GM23338 (cell line): Measurements from ENCODE around the gene SLC13A4. TPM values are rescaled to one million over a fixed set of nuclear protein-coding genes. Genes with fewer than 3 reads are reported as not detected.

ENCODE experiments used
- ATAC-seq: fragments of 200-7000 bp; cut with Tn5 transposase; 3 replicates; pipeline ENCODE4 v1.9.1; 2020
- DNase-seq: peaks from one replicate; pipeline ENCODE4 v3.0.0-alpha.2; 2015; ENCODE audit warnings: low spot score
- H2AFZ ChIP-seq: fragments of 200-600 bp; sonication (generic); 2 replicates; pipeline ENCODE4 v1.8.0; 2016; ENCODE audit warnings: antibody characterized with exemption, mild to moderate bottlenecking, moderate library complexity
- H3F3A ChIP-seq: fragments of 200-600 bp; sonication (generic); replicated peaks from 2 replicates; pipeline ENCODE4 v1.8.0; 2017; ENCODE audit warnings: antibody characterized with exemption, mixed run types, low read depth
- H3K27ac ChIP-seq: fragments of 200-600 bp; sonication (generic); 2 replicates; pipeline ENCODE4 v1.6.1; 2016; ENCODE audit warnings: low read depth
- H3K27me3 ChIP-seq: fragments of 200-600 bp; sonication (generic); 2 replicates; pipeline ENCODE4 v1.8.0; 2016; ENCODE audit warnings: mild to moderate bottlenecking, mixed run types, moderate library complexity; ENCODE audit not compliant: insufficient read depth
- H3K36me3 ChIP-seq: fragments of 200-600 bp; sonication (generic); 2 replicates; pipeline ENCODE4 v1.8.0; 2016; ENCODE audit warnings: mild to moderate bottlenecking; ENCODE audit not compliant: insufficient read depth
- H3K4me1 ChIP-seq: fragments of 200-600 bp; sonication (generic); 2 replicates; pipeline ENCODE4 v1.8.0; 2016; ENCODE audit warnings: mild to moderate bottlenecking, moderate library complexity; ENCODE audit not compliant: insufficient read depth
- H3K4me2 ChIP-seq: fragments of 200-600 bp; sonication (generic); 2 replicates; pipeline ENCODE4 v1.7.1; 2017; ENCODE audit warnings: mixed run types
- H3K4me3 ChIP-seq: fragments of 200-600 bp; sonication (generic); 2 replicates; pipeline ENCODE4 v1.6.1; 2016; ENCODE audit warnings: mixed run types
- H3K79me2 ChIP-seq: fragments of 200-600 bp; sonication (generic); replicated peaks from 2 replicates; pipeline ENCODE4 v1.8.0; 2017; ENCODE audit warnings: mild to moderate bottlenecking; ENCODE audit not compliant: insufficient read depth
- H3K9me2 ChIP-seq: fragments of 200-600 bp; sonication (generic); 2 replicates; pipeline ENCODE4 v1.8.0; 2017; ENCODE audit not compliant: insufficient read depth
- H4K20me1 ChIP-seq: fragments of 200-600 bp; sonication (generic); replicated peaks from 2 replicates; pipeline ENCODE4 v1.8.0; 2017; ENCODE audit warnings: mild to moderate bottlenecking; ENCODE audit not compliant: insufficient read depth
- H3K27ac Mint-ChIP-seq: 2 replicates; pipeline ENCODE4 v1.8.0; 2020; ENCODE audit warnings: inconsistent platforms, mild to moderate bottlenecking, moderate library complexity, mixed read lengths
- H3K27me3 Mint-ChIP-seq: 3 replicates; pipeline ENCODE4 v1.8.0; 2022; ENCODE audit warnings: low read depth, mild to moderate bottlenecking, moderate library complexity, mixed read lengths, inconsistent platforms; ENCODE audit not compliant: insufficient read depth, poor library complexity
- H3K36me3 Mint-ChIP-seq: 3 replicates; pipeline ENCODE4 v1.8.0; 2021; ENCODE audit warnings: low read depth, mild to moderate bottlenecking, inconsistent platforms, moderate library complexity, mixed read lengths
- H3K4me1 Mint-ChIP-seq: 3 replicates; pipeline ENCODE4 v1.8.0; 2020; ENCODE audit warnings: mild to moderate bottlenecking, inconsistent platforms, mixed read lengths
- H3K4me3 Mint-ChIP-seq: 3 replicates; pipeline ENCODE4 v1.8.0; 2021; ENCODE audit warnings: moderate library complexity, mild to moderate bottlenecking, inconsistent platforms, mixed read lengths
- H3K9me3 Mint-ChIP-seq: 3 replicates; pipeline ENCODE4 v1.8.0; 2020; ENCODE audit warnings: moderate library complexity, mild to moderate bottlenecking, inconsistent platforms, mixed read lengths
- CREB1 ChIP-seq: fragments of 250-450 bp; sonication (Bioruptor Pico); IDR thresholded peaks from 2 replicates; pipeline ENCODE4 v1.5.0; 2020; ENCODE audit warnings: low read depth, mild to moderate bottlenecking, moderate library complexity
- EZH2 ChIP-seq: fragments of 200-600 bp; sonication (generic); IDR thresholded peaks from one replicate; pipeline ENCODE4 v1.8.0; 2017; ENCODE audit warnings: antibody characterized with exemption, mild to moderate bottlenecking, low read depth; ENCODE audit not compliant: unreplicated experiment
- EZH2phosphoT487 ChIP-seq: fragments of 200-600 bp; sonication (generic); IDR thresholded peaks from one replicate; pipeline ENCODE4 v1.8.1; 2018; ENCODE audit warnings: antibody characterized with exemption; ENCODE audit not compliant: unreplicated experiment
- JUNB ChIP-seq: IDR thresholded peaks from one replicate; pipeline ENCODE4 v1.6.1; 2016; ENCODE audit warnings: antibody characterized with exemption; ENCODE audit not compliant: unreplicated experiment
- NANOG ChIP-seq: IDR thresholded peaks from 2 replicates; pipeline ENCODE4 v1.6.1; 2016; ENCODE audit warnings: antibody characterized with exemption, borderline replicate concordance
- POLR2AphosphoS5 ChIP-seq: IDR thresholded peaks from 2 replicates; pipeline ENCODE4 v1.6.1; 2016; ENCODE audit warnings: antibody characterized with exemption, low read depth
- STAT1 ChIP-seq: IDR thresholded peaks from one replicate; pipeline ENCODE4 v1.6.1; 2016; ENCODE audit warnings: antibody characterized with exemption; ENCODE audit not compliant: unreplicated experiment
- ZNF114 ChIP-seq: fragments of 250-450 bp; sonication (Bioruptor Pico); IDR thresholded peaks from 2 replicates; pipeline ENCODE4 v1.5.0; 2020; ENCODE audit warnings: mild to moderate bottlenecking, moderate library complexity
- ZNF331 ChIP-seq: fragments of 250-450 bp; sonication (Bioruptor Pico); IDR thresholded peaks from 2 replicates; pipeline ENCODE4 v1.5.0; 2020; ENCODE audit warnings: low read depth, mild to moderate bottlenecking, moderate library complexity
- ZNF462 ChIP-seq: fragments of 250-450 bp; sonication (Bioruptor Pico); IDR thresholded peaks from 2 replicates; pipeline ENCODE4 v1.5.0; 2020; ENCODE audit warnings: mild to moderate bottlenecking, moderate library complexity
- polyA plus RNA-seq: library from polyadenylated mRNA; unstranded; fragments of >200 nt; fragmentation: Nextera tagmentation; extraction: Ambion mirVana; gene quantifications from 2 replicates; pipeline ENCODE4 v1.2.1, GENCODE V29; 2016
- total RNA-seq: library from RNA; depleted of rRNA; stranded (reverse); fragments of >200 nt; shearing (Covaris generic); gene quantifications from 2 replicates; pipeline ENCODE4 v1.2.3, GENCODE V29; 2014
- TF ChIP-seq, protein P1 (sequence below): IDR thresholded peaks from one replicate; pipeline ENCODE4 v1.6.1; 2018; ENCODE audit warnings: antibody characterized with exemption; ENCODE audit not compliant: unreplicated experiment
- TF ChIP-seq, protein P2 (sequence below): IDR thresholded peaks from 2 replicates; pipeline ENCODE4 v1.6.1; 2016; ENCODE audit warnings: antibody characterized with exemption
- TF ChIP-seq, protein P3 (sequence below), 2 experiments: fragments of 200-600 bp in 1 of 2; sonication (generic) in 1 of 2; conservative IDR thresholded peaks; 2 replicates each; pipeline versions ENCODE4 v1.5.1 to v1.6.1; 2016 to 2017; ENCODE audit warnings: antibody characterized with exemption in 2 of 2, low read depth in 2 of 2, mild to moderate bottlenecking in 2 of 2, moderate library complexity in 1 of 2

Gene SLC13A4
- total and polyA plus RNA-seq, 2 experiments from 2014 or later: 1.7 to 2.3 TPM

GRCh38 chr7:135682191-135682590 is 45.8 kb downstream of the SLC13A4 start:
- H3K27ac ChIP-seq: no peak overlapping the region
- peaks cover 6% of the 10 kb centered on the region for H3K27me3 Mint-ChIP-seq
- TF ChIP-seq CREB1 (CRISPR knock-in tag) (no peak), ZNF462 (CRISPR knock-in tag) (no peak), POLR2AphosphoS5 (no peak), EZH2 (no peak), ZNF331 (CRISPR knock-in tag) (no peak), EZH2phosphoT487 (no peak), JUNB (no peak), STAT1 (no peak), ZNF114 (CRISPR knock-in tag) (no peak), NANOG (no peak)
- TF ChIP-seq, protein P1, sequence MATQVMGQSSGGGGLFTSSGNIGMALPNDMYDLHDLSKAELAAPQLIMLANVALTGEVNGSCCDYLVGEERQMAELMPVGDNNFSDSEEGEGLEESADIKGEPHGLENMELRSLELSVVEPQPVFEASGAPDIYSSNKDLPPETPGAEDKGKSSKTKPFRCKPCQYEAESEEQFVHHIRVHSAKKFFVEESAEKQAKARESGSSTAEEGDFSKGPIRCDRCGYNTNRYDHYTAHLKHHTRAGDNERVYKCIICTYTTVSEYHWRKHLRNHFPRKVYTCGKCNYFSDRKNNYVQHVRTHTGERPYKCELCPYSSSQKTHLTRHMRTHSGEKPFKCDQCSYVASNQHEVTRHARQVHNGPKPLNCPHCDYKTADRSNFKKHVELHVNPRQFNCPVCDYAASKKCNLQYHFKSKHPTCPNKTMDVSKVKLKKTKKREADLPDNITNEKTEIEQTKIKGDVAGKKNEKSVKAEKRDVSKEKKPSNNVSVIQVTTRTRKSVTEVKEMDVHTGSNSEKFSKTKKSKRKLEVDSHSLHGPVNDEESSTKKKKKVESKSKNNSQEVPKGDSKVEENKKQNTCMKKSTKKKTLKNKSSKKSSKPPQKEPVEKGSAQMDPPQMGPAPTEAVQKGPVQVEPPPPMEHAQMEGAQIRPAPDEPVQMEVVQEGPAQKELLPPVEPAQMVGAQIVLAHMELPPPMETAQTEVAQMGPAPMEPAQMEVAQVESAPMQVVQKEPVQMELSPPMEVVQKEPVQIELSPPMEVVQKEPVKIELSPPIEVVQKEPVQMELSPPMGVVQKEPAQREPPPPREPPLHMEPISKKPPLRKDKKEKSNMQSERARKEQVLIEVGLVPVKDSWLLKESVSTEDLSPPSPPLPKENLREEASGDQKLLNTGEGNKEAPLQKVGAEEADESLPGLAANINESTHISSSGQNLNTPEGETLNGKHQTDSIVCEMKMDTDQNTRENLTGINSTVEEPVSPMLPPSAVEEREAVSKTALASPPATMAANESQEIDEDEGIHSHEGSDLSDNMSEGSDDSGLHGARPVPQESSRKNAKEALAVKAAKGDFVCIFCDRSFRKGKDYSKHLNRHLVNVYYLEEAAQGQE: no peak
- TF ChIP-seq, protein P2, sequence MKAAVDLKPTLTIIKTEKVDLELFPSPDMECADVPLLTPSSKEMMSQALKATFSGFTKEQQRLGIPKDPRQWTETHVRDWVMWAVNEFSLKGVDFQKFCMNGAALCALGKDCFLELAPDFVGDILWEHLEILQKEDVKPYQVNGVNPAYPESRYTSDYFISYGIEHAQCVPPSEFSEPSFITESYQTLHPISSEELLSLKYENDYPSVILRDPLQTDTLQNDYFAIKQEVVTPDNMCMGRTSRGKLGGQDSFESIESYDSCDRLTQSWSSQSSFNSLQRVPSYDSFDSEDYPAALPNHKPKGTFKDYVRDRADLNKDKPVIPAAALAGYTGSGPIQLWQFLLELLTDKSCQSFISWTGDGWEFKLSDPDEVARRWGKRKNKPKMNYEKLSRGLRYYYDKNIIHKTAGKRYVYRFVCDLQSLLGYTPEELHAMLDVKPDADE: no peak
- TF ChIP-seq, protein P3, sequence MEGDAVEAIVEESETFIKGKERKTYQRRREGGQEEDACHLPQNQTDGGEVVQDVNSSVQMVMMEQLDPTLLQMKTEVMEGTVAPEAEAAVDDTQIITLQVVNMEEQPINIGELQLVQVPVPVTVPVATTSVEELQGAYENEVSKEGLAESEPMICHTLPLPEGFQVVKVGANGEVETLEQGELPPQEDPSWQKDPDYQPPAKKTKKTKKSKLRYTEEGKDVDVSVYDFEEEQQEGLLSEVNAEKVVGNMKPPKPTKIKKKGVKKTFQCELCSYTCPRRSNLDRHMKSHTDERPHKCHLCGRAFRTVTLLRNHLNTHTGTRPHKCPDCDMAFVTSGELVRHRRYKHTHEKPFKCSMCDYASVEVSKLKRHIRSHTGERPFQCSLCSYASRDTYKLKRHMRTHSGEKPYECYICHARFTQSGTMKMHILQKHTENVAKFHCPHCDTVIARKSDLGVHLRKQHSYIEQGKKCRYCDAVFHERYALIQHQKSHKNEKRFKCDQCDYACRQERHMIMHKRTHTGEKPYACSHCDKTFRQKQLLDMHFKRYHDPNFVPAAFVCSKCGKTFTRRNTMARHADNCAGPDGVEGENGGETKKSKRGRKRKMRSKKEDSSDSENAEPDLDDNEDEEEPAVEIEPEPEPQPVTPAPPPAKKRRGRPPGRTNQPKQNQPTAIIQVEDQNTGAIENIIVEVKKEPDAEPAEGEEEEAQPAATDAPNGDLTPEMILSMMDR (conservative IDR thresholded peaks at IDR 0.05; ENCODE audit: low read depth in 2 of 2): no peak
- no peak for DNase-seq
- H3K27ac Mint-ChIP-seq: no peak overlapping the region
- H3K4me1 Mint-ChIP-seq: peaks cover 8% of the 10 kb centered on the region; the same call in 2 of the 3 replicates
- H3F3A ChIP-seq: no peaks in the 10 kb centered on the region
- H3K4me3 ChIP-seq: no peak overlapping the region
- no peaks in the 10 kb centered on the region for H3K36me3 ChIP-seq
- H3K9me3 Mint-ChIP-seq: no peaks in the 10 kb centered on the region
- no peaks in the 10 kb centered on the region for H3K9me2 ChIP-seq
- no peaks in the 10 kb centered on the region for H3K27me3 ChIP-seq
- peaks cover 5% of the 10 kb centered on the region; the same call in 1 of the 2 replicates for H3K79me2 ChIP-seq
- no peaks in the 10 kb centered on the region; the same call in 2 of the 3 replicates for H3K36me3 Mint-ChIP-seq
- H3K4me2 ChIP-seq: no peak overlapping the region
- no peak overlapping the region for H2AFZ ChIP-seq
- peaks cover 3% of the 10 kb centered on the region; the same call in 1 of the 2 replicates for H3K4me1 ChIP-seq
- no peak for ATAC-seq
- no peak overlapping the region for H3K4me3 Mint-ChIP-seq
- no peaks in the 10 kb centered on the region; the same call in 1 of the 2 replicates for H4K20me1 ChIP-seq
